Transverse colon (tissue), 4 donors: ENCODE results near the gene MYNN. TPM values are rescaled to one million over a fixed set of nuclear protein-coding genes. Genes with fewer than 3 reads are reported as not detected.

Experiments
- DNase-seq: peaks from one replicate; pipeline ENCODE4 v3.0.0-alpha.2; 2019
- H3K27ac ChIP-seq, 4 donors: fragments of 200-600 bp; sonication (generic); 2 replicates each; pipeline ENCODE4 v1.5.1; 2016 to 2018; ENCODE audit warnings: inconsistent platforms in 4 of 4
- H3K27me3 ChIP-seq: fragments of 200-600 bp; sonication (generic); 2 replicates; pipeline ENCODE4 v1.5.1; 2017; ENCODE audit warnings: inconsistent platforms
- H3K36me3 ChIP-seq, 4 donors: fragments of 200-600 bp; sonication (generic); 2 replicates each; pipeline ENCODE4 v1.5.1; 2017 to 2019; ENCODE audit warnings: inconsistent platforms in 4 of 4
- H3K4me1 ChIP-seq, 4 donors: fragments of 200-600 bp; sonication (generic); 2 replicates each; pipeline ENCODE4 v1.5.1; 2017 to 2020; ENCODE audit warnings: inconsistent platforms in 4 of 4
- H3K4me3 ChIP-seq, 4 donors: fragments of 200-600 bp; sonication (generic); 1 replicate in 1 of 4; 2 replicates in 3 of 4; pipeline versions ENCODE4 v1.5.1 to v1.6.1; 2017 to 2019; ENCODE audit warnings: inconsistent platforms in 4 of 4
- H3K9me3 ChIP-seq, 2 donors: fragments of 200-600 bp; sonication (generic); 2 replicates each; pipeline ENCODE4 v1.5.1; 2017 to 2019; ENCODE audit warnings: inconsistent platforms in 2 of 2
- CTCF ChIP-seq, 5 experiments: fragments of 200-600 bp in 3 of 5; fragments of 450-650 bp in 2 of 5; sonication (generic) in 3 of 5; IDR thresholded peaks; 1 replicate in 2 of 5; 2 replicates in 3 of 5; pipeline ENCODE4 v1.5.1; 2016 to 2017; ENCODE audit warnings: antibody characterized with exemption in 5 of 5, inconsistent platforms in 3 of 5, mild to moderate bottlenecking in 2 of 5, moderate library complexity in 1 of 5
- EP300 ChIP-seq: sonication (generic); formaldehyde crosslinking; IDR thresholded peaks from one replicate; pipeline ENCODE4 v1.6.1; 2017; ENCODE audit warnings: antibody characterized with exemption, low read depth
- POLR2A ChIP-seq: fragments of 450-650 bp; IDR thresholded peaks from one replicate; pipeline ENCODE4 v1.6.1; 2016; ENCODE audit warnings: antibody characterized with exemption, mild to moderate bottlenecking, moderate library complexity
- POLR2AphosphoS5 ChIP-seq, 3 donors: sonication (generic); formaldehyde crosslinking; IDR thresholded peaks; one replicate each; pipeline ENCODE4 v1.6.1; 2016; ENCODE audit warnings: antibody characterized with exemption in 3 of 3
- WGBS, 2 donors: methylation state at CpG; one replicate each; pipeline ENCODE4 v1.1.5; 2018; ENCODE audit warnings: low coverage in 1 of 2; 5-methylcytosine and 5-hydroxymethylcytosine counted together
- in situ Hi-C, 4 donors: fragments of 200-750 bp; cut with MboI; loops; one replicate each; pipeline versions ENCODE4 v1.15.0 to v1.15.1; 2017; ENCODE audit warnings: low sequenced_read_pairs in 3 of 4, low pct_ligation_motif_present in 1 of 4, low pct_unique_long_range_greater_than_20kb in 1 of 4
- intact Hi-C: fragments of 100-400 bp; cut with DNase I; formaldehyde crosslinking; loops from one replicate; pipeline ENCODE4 v1.15.1; 2023; ENCODE audit warnings: low total_unique reads
- total RNA-seq, 4 donors: library from RNA; depleted of rRNA; stranded (reverse); fragments of >200 nt; gene quantifications; one replicate each; pipeline ENCODE4 v1.1.0, GENCODE V29; 2016

The MYNN gene
- total RNA-seq, 4 donors from 2014 or later, result 7.0 to 27.3 (median 18.1) TPM

GRCh38 chr3:169836078-169836941 lies 63.1 kb downstream of the MYNN start:
- no peak overlapping the region for H3K27ac ChIP-seq
- intact Hi-C loops, result no loop called here
- in situ Hi-C loops, result no loop called here

DNA sequence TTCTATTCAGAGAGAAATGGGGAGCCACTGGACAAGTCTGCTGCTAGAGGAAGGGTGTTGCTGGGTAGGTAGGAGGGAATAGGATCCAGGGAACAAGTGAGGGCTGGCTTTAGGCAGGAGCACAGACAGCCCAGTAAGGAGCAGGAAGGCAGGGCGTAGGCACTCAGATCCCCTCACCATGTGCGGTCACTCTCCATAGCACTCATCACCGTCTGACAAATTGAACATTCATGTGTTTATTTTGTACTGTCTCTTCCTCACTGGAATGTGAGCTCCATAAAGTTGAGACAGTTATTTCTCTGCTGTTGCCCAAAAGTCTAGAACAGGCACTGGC lies 63.7 kb downstream of the MYNN start:
- Histone ChIP-seq H3K36me3 (no peaks in the 10 kb centered on the region), H3K27me3 (no peaks in the 10 kb centered on the region), H3K27ac (no peak overlapping the region), H3K4me3 (no peak overlapping the region), H3K9me3 (no peaks in the 10 kb centered on the region), H3K4me1 (no peaks in the 10 kb centered on the region)
- in situ Hi-C loops, result no loop called here
- WGBS, 2 donors, result 66 to 88% methylated on average over 2 to 3 of the region's 3 CpGs
- no peak for TF ChIP-seq POLR2A
- no peak for DNase-seq
- intact Hi-C loops, result no loop called here

More at GRCh38 chr3:169836078-169836941, 63.1 kb downstream of the MYNN start:
- H3K36me3 ChIP-seq, result no peaks in the 10 kb centered on the region
- no peak for DNase-seq
- H3K27me3 ChIP-seq, result no peaks in the 10 kb centered on the region
- TF ChIP-seq POLR2AphosphoS5 (IDR thresholded peaks at IDR 0.05) (no peak), POLR2A (no peak), CTCF (IDR thresholded peaks at IDR 0.05) (no peak), EP300 (no peak)
- 77 to 80% methylated on average over 1 to 5 of the region's 5 CpGs for WGBS, 2 donors
- H3K4me3 ChIP-seq, result no peak overlapping the region
- H3K4me1 ChIP-seq, result no peaks in the 10 kb centered on the region
- H3K9me3 ChIP-seq, result no peaks in the 10 kb centered on the region

DNA sequence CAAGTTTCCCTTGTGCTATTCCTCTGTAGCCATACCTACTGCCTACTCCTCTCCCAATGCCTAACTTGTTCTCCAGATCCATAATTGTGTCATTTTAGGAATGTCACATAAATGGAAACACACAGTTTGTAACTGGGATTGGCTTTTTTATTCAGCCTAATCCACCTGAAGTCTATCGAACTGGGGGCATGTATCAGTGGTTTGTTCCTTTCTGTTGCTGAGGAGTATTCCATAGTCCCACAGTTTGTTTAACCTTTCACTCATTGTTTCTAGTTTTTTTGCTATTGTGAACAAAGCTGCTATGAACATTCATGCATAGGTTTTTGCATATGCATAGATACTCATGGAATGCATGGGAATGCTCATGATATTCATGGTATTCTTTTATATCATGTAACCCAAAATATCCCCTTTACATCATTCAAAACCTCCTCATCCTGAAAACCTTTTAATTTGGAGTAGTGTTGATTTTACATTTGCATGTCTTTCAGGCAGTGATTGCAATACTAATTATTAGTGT lies 65.4 kb downstream of the MYNN start:
- H3K4me3 ChIP-seq, result no peak overlapping the region
- no peaks in the 10 kb centered on the region for H3K36me3 ChIP-seq
- no peaks in the 10 kb centered on the region for H3K9me3 ChIP-seq
- H3K27ac ChIP-seq, result no peak overlapping the region
- in situ Hi-C loops (no loop called here), intact Hi-C loops (no loop called here)
- no peak for DNase-seq
- H3K4me1 ChIP-seq, result no peaks in the 10 kb centered on the region
- WGBS, 2 donors, result 89 to 94% methylated on average over 1 of the region's 1 CpG
- TF ChIP-seq CTCF (IDR thresholded peaks at IDR 0.05) (no peak), POLR2AphosphoS5 (IDR thresholded peaks at IDR 0.05) (no peak), EP300 (no peak)
- H3K27me3 ChIP-seq, result no peaks in the 10 kb centered on the region

Other genes with a start within 250 kb of the MYNN start
- 10 to 100 TPM; 57.2 to 85.1 (median 80.7) TPM for gene MECOM, start 109.7 kb upstream of the MYNN start, total RNA-seq
- gene TERC, start 8.3 kb upstream of the MYNN start, total RNA-seq, result 100 to 1,000 TPM; 221 to 276 (median 247) TPM
- 1 to 10 TPM in 1 of 4 donors, under 1 TPM in 1, not detected in 2; 0.96 to 2.1 TPM for gene ACTRT3, start 3.8 kb upstream of the MYNN start, total RNA-seq
- gene LRRIQ4, start 39.5 kb downstream of the MYNN start, total RNA-seq, result not detected
- gene LRRC34, start 39.5 kb downstream of the MYNN start, total RNA-seq, result 1 to 10 TPM in 2 of 4 donors, not detected in 2; 1.3 to 1.9 TPM
- 10 to 100 TPM; 18.0 to 67.6 (median 44.0) TPM for gene LRRC31, start 96.5 kb downstream of the MYNN start, total RNA-seq
- gene SAMD7, start 138.2 kb downstream of the MYNN start, total RNA-seq, result not detected
- gene SEC62, start 193.4 kb downstream of the MYNN start, total RNA-seq, result 10 to 100 TPM; 18.7 to 48.7 (median 30.0) TPM